Tibial nerve (tissue), 4 donors: ENCODE measurements around the gene KIF2C. TPM values are rescaled to one million over a fixed set of nuclear protein-coding genes. Genes with fewer than 3 reads are reported as not detected.

ENCODE experiments used
- DNase-seq, 2 donors: peaks; one replicate each; pipeline ENCODE4 v3.0.0-alpha.2; 2019; ENCODE audit warnings: low spot score in 2 of 2
- H3K27ac ChIP-seq, 4 donors: fragments of 200-600 bp; sonication (generic) in 3 of 4; one replicate each; pipeline ENCODE4 v1.5.1; 2017 to 2019; ENCODE audit warnings: mild to moderate bottlenecking in 1 of 4
- H3K27me3 ChIP-seq, 2 donors: fragments of 200-600 bp; sonication (generic) in 1 of 2; one replicate each; pipeline versions ENCODE4 v1.5.1 to v1.6.0; 2017 to 2019
- H3K36me3 ChIP-seq, 3 donors: fragments of 200-600 bp; sonication (generic); one replicate each; pipeline ENCODE4 v1.5.1; 2018 to 2019
- H3K4me1 ChIP-seq, 4 donors: fragments of 200-600 bp; sonication (generic) in 3 of 4; one replicate each; pipeline ENCODE4 v1.5.1; 2017 to 2019
- H3K4me3 ChIP-seq, 4 donors: fragments of 200-600 bp; sonication (generic) in 3 of 4; one replicate each; pipeline ENCODE4 v1.5.1; 2017 to 2019; ENCODE audit warnings: mild to moderate bottlenecking in 1 of 4, moderate library complexity in 1 of 4
- H3K9me3 ChIP-seq, 4 donors: fragments of 200-600 bp; sonication (generic) in 3 of 4; one replicate each; pipeline ENCODE4 v1.5.1; 2017 to 2019
- EP300 ChIP-seq, 2 donors: sonication (generic); formaldehyde crosslinking; IDR thresholded peaks; one replicate each; pipeline ENCODE4 v1.6.1; 2017; ENCODE audit warnings: antibody characterized with exemption in 2 of 2, mild to moderate bottlenecking in 1 of 2
- POLR2A ChIP-seq, 2 donors: fragments of 450-650 bp; IDR thresholded peaks; one replicate each; pipeline ENCODE4 v1.6.1; 2017; ENCODE audit warnings: antibody characterized with exemption in 2 of 2, mild to moderate bottlenecking in 2 of 2, moderate library complexity in 2 of 2
- WGBS, 2 donors: methylation state at CpG; one replicate each; pipeline ENCODE4 v1.1.5; 2018; 5-methylcytosine and 5-hydroxymethylcytosine counted together
- total RNA-seq, 4 donors: library from RNA; depleted of rRNA; stranded (reverse); fragments of >200 nt; gene quantifications; one replicate each; pipeline ENCODE4 v1.1.0, GENCODE V29; 2016
- TF ChIP-seq, protein P1 (sequence below), 5 experiments: fragments of 200-600 bp in 3 of 5; fragments of 450-650 bp in 2 of 5; sonication (generic) in 3 of 5; IDR thresholded peaks; one replicate each; pipeline ENCODE4 v1.5.1; 2016 to 2019; ENCODE audit warnings: antibody characterized with exemption in 5 of 5, mild to moderate bottlenecking in 3 of 5, moderate library complexity in 2 of 5

The KIF2C gene
- total RNA-seq, 4 donors from 2014 or later: 0.63 to 3.3 (median 2.7) TPM; not detected in 1

DNA sequence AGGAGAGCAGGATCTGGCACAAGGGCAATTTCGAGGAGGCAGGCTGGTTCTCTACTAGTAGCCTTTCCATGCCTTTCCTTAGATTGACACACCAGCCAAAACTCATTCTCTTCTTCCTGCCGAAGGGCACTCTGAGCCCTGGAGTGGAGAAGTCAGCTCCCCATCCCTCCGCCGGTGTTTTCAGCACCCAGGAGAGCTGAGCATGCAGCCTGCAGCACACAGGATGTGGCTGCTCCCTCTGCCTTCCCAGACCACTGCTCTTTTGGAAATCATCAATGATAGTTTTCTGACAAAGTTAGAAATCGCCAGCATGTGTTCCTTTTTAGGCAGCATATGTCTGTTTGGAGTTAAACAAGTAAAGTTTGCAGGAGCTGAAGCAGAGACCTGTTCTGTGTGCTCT lies 20.3 kb upstream of the KIF2C start:
- no peak overlapping the region for H3K27ac ChIP-seq
- H3K4me3 ChIP-seq: no peak overlapping the region
- TF ChIP-seq EP300 (IDR thresholded peaks at IDR 0.05) (no peak), POLR2A (IDR thresholded peaks at IDR 0.05) (no peak)
- TF ChIP-seq, protein P1, sequence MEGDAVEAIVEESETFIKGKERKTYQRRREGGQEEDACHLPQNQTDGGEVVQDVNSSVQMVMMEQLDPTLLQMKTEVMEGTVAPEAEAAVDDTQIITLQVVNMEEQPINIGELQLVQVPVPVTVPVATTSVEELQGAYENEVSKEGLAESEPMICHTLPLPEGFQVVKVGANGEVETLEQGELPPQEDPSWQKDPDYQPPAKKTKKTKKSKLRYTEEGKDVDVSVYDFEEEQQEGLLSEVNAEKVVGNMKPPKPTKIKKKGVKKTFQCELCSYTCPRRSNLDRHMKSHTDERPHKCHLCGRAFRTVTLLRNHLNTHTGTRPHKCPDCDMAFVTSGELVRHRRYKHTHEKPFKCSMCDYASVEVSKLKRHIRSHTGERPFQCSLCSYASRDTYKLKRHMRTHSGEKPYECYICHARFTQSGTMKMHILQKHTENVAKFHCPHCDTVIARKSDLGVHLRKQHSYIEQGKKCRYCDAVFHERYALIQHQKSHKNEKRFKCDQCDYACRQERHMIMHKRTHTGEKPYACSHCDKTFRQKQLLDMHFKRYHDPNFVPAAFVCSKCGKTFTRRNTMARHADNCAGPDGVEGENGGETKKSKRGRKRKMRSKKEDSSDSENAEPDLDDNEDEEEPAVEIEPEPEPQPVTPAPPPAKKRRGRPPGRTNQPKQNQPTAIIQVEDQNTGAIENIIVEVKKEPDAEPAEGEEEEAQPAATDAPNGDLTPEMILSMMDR (IDR thresholded peaks at IDR 0.05): no peak
- H3K4me1 ChIP-seq: peaks cover 0 to 15% (median 10%) of the 10 kb centered on the region in 4 donors
- H3K36me3 ChIP-seq: no peaks in the 10 kb centered on the region
- no peak for DNase-seq
- H3K27me3 ChIP-seq: no peaks in the 10 kb centered on the region
- no peaks in the 10 kb centered on the region for H3K9me3 ChIP-seq
- 52 to 65% methylated on average over 5 of the region's 5 CpGs for WGBS, 2 donors

DNA sequence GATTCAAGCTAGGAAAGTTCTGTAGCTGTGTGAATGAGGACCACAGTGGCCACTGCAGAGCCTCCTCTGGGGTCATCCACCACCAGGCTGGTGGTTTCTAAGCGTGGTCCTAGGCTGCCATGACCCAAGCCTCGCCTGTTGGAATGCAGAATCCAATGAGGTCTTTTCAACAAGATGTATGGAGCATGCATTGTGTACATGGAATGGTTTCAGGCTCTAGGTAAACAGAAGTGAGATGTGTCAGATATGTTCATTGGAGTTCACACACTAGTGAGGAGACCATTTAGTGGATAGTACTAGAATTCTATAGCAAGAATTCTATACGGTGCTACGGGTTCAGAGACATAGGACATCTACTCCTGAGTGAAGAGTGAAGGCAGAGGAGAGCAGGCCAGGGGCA lies 19.4 kb upstream of the KIF2C start:
- H3K4me1 ChIP-seq: peaks cover 0 to 7% (median 2%) of the 10 kb centered on the region in 4 donors
- H3K36me3 ChIP-seq: no peaks in the 10 kb centered on the region
- no peak for DNase-seq
- no peak overlapping the region for H3K27ac ChIP-seq
- H3K9me3 ChIP-seq: no peaks in the 10 kb centered on the region
- TF ChIP-seq, protein P1 (IDR thresholded peaks at IDR 0.05): no peak
- TF ChIP-seq POLR2A (IDR thresholded peaks at IDR 0.05) (no peak), EP300 (IDR thresholded peaks at IDR 0.05) (no peak)
- H3K4me3 ChIP-seq: no peak overlapping the region
- 71 to 77% methylated on average over 4 of the region's 4 CpGs for WGBS, 2 donors
- H3K27me3 ChIP-seq: no peaks in the 10 kb centered on the region

DNA sequence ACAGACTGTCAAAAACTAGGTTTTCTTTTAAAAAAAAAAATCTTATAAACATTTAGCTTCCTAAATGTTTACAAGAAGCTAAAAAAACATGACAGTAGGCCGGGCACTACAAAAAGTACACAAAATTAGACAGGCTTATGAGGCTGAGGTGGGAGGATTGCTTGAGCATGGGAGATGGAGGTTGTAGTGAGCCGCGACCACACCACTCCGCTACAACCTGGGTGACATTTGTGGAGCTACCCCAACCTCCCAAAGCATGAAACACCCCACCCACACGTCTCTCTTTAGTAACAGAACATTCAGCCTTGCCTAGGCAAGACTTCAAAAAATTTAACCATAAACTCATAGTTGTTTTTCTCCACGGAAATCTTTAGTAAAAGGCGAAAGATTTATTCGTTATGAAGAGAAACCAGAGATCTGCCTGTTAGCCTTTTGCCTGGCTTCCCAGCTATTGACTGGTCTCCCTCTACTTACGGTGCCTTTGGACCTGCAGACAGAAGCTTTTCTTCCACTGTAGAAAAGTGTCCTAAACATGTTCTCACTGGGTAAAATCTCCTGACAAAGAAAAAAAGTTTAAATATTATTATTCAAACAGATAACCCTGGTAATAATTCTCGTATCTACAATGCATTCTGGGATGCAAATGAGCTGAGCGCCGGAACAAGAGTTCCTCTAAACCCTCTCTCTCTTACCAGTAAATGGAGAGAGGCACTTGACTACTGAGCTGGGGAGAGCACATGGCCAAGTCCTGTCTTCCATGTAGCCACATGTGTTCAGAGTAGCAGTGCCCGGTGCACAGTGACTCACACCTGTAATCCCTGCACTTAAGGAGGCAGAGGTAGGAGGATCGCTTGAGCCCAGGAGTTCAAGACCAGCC lies 17.9 kb upstream of the KIF2C start:
- WGBS, 2 donors: 19 to 20% methylated on average over 14 of the region's 14 CpGs
- no peak for DNase-seq
- Histone ChIP-seq H3K4me3 (no peak overlapping the region), H3K9me3 (no peaks in the 10 kb centered on the region), H3K27me3 (no peaks in the 10 kb centered on the region), H3K27ac (peak overlapping the region in 3 of 4 donors; percentile 45 to 79 (median 58)), H3K36me3 (no peaks in the 10 kb centered on the region), H3K4me1 (peaks cover 0 to 5% (median 0%) of the 10 kb centered on the region in 4 donors)
- TF ChIP-seq, protein P1 (IDR thresholded peaks at IDR 0.05): no peak
- TF ChIP-seq POLR2A (IDR thresholded peaks at IDR 0.05) (peak; percentile 55 to 82), EP300 (IDR thresholded peaks at IDR 0.05) (peak in 1 of 2 donors; percentile 77)

DNA sequence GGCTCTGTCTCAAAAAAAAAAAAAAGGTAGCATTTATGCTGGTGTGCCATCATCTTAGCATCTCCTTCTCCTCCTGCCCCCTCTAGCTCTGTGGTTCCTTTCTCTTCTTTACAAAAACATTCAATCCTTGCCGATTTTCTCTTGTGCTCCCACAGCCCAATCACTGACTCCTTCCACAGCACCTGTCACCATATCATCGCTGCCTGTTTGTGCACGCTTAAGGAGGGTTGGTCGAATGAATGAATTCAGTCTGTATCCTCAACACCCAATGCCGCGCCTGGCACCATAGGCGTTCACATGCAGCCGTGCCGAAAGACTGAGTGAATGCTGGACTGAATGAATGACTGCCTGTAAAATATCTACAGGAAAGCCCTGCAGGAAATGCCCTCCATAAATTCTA lies 16.6 kb upstream of the KIF2C start:
- WGBS, 2 donors: 90 to 91% methylated on average over 9 of the region's 9 CpGs
- TF ChIP-seq POLR2A (IDR thresholded peaks at IDR 0.05) (no peak), EP300 (IDR thresholded peaks at IDR 0.05) (no peak)
- TF ChIP-seq, protein P1 (IDR thresholded peaks at IDR 0.05): no peak

More for the DNA sequence above, 16.6 kb upstream of the KIF2C start:
- Histone ChIP-seq H3K27ac (no peak overlapping the region), H3K4me3 (no peak overlapping the region), H3K4me1 (peaks cover 0 to 5% (median 0%) of the 10 kb centered on the region in 4 donors), H3K36me3 (no peaks in the 10 kb centered on the region), H3K27me3 (no peaks in the 10 kb centered on the region), H3K9me3 (no peaks in the 10 kb centered on the region)
- DNase-seq: no peak
